ENCODE results near the gene ADAM15. TPM values are rescaled to one million over a fixed set of nuclear protein-coding genes. Genes with fewer than 3 reads are reported as not detected.

Gene ADAM15
- total and polyA plus RNA-seq, 9 donors, result 41.8 to 83.2 (median 65.0) TPM

DNA sequence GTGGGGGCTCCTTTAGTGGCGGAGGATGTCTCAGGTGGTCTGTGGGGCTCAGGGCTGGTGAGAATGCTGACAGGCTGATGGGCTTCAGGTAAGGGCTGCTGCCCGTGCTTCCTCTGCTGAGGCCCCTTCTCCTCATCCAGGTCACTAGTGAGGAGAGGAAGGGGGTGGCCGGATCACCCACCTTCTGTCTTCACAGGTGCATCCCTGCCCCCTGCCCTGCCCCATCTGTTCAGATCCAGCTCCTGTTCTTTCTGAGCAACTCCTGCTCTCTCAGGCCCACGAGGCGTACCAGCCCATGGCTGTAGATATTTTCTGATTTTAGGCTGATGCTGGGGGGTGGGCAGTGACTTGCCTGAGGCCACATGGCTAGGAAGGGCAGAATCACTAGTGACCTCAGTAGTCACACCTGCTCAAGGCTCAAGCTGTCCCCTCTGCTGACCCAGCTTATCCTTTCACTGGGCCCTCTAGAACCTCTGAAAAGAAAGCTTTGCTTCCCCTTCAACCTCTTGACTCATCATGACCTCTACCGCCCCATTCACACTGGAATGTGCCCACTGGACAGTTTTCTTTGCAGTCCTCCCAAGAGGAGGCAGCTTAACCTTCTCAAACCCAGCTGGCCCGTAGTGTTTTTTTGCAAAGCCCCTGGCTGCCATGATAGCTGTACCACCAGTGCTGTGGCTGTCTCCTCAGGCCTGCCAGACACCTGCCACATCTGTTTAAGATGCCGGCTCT lies 32.3 kb upstream of the ADAM15 start:
- WGBS (ENCODE audit: insufficient coverage), result 47% methylated on average over 3 of the region's 8 CpGs
- H3K27ac ChIP-seq (ENCODE audit: low read length), result no peak overlapping the region

DNA sequence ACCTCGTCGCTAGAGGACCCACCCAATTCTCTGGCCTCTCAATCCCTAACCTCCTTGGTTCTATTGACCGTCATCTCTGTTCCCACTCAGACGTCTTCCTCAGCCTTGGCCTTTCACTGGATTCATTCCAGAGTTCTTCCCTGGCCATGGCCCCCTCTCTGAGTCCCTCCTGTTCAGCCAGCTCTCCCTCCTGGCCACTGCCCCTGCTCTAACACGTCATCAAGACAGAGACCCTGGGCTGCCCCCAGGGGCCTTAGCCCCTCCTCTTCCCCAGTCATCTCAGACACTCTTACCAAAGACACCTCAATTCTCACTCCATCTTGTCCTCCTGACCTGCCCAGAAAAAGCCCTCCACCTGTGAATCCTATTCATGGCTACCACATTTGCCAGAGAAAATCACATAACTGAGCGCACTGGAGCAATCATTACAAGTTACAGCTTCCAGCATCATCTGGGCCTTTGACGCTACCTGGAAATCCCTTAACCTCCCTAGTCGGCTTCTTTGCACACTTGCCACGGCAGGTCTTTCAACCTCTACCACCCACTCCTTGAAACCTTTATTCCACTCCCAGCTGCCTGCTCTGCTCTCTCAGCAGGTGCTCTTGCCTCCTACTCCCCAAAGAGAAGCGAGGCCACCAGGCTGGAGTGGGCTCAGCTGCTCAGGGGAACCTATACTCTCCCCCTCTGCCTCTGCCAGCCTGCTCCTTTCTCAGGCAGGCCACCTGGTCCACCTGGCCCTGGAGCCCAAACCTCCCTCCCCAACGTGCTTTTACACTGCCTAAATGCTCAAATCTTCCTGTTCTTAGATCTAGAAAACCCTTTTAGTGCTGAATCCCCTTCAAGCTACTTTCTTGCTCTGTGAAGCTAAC lies 31.5 kb upstream of the ADAM15 start:
- WGBS (ENCODE audit: insufficient coverage), result 57% methylated on average over 11 of the region's 11 CpGs
- Histone ChIP-seq H3K9me3 (replicated peaks; ENCODE audit: control insufficient read depth, low read depth, low read length) (no peaks in the 10 kb centered on the region), H3K27ac (ENCODE audit: low read length) (no peak overlapping the region), H3K36me3 (ENCODE audit: control insufficient read depth, insufficient read depth, low read length) (peaks cover 4% of the 10 kb centered on the region), H3K4me3 (ENCODE audit: low read length) (no peak overlapping the region), H3K27me3 (ENCODE audit: control insufficient read depth, insufficient read depth, low read length) (no peaks in the 10 kb centered on the region), H3K4me1 (ENCODE audit: control insufficient read depth, insufficient read depth, low read length) (peaks cover 11% of the 10 kb centered on the region)
- DNase-seq, result no peak

More for the DNA sequence above, 32.3 kb upstream of the ADAM15 start:
- Histone ChIP-seq H3K4me1 (ENCODE audit: control insufficient read depth, insufficient read depth, low read length) (peaks cover 11% of the 10 kb centered on the region), H3K4me3 (ENCODE audit: low read length) (no peak overlapping the region), H3K9me3 (replicated peaks; ENCODE audit: control insufficient read depth, low read depth, low read length) (no peaks in the 10 kb centered on the region), H3K27me3 (ENCODE audit: control insufficient read depth, insufficient read depth, low read length) (no peaks in the 10 kb centered on the region), H3K36me3 (ENCODE audit: control insufficient read depth, insufficient read depth, low read length) (peaks cover 8% of the 10 kb centered on the region)
- DNase-seq, result no peak

GRCh38 chr1:155022136-155022926 lies 28.8 kb upstream of the ADAM15 start:
- 81% methylated on average over 5 of the region's 8 CpGs for WGBS (ENCODE audit: insufficient coverage)
- no peaks in the 10 kb centered on the region for H3K27me3 ChIP-seq (ENCODE audit: control insufficient read depth, insufficient read depth, low read length)
- no peak overlapping the region for H3K4me3 ChIP-seq (ENCODE audit: low read length)
- no peak overlapping the region for H3K27ac ChIP-seq (ENCODE audit: low read length)
- H3K36me3 ChIP-seq (ENCODE audit: control insufficient read depth, insufficient read depth, low read length), result no peaks in the 10 kb centered on the region
- H3K4me1 ChIP-seq (ENCODE audit: control insufficient read depth, insufficient read depth, low read length), result peaks cover 5% of the 10 kb centered on the region
- no peak for DNase-seq
- no peaks in the 10 kb centered on the region for H3K9me3 ChIP-seq (replicated peaks; ENCODE audit: control insufficient read depth, low read depth, low read length)

- H3K4me1 ChIP-seq (ENCODE audit: control insufficient read depth, insufficient read depth, low read length), result peaks cover 2% of the 10 kb centered on the region
- no peak for DNase-seq
- H3K4me3 ChIP-seq (ENCODE audit: low read length), result no peak overlapping the region
- H3K9me3 ChIP-seq (replicated peaks; ENCODE audit: control insufficient read depth, low read depth, low read length), result no peaks in the 10 kb centered on the region
- H3K27ac ChIP-seq (ENCODE audit: low read length), result no peak overlapping the region
- H3K36me3 ChIP-seq (ENCODE audit: control insufficient read depth, insufficient read depth, low read length), result no peaks in the 10 kb centered on the region
- 70% methylated on average over 4 of the region's 4 CpGs for WGBS (ENCODE audit: insufficient coverage)
- no peaks in the 10 kb centered on the region for H3K27me3 ChIP-seq (ENCODE audit: control insufficient read depth, insufficient read depth, low read length)
Measured at GRCh38 chr1:155022927-155023236, 28.2 kb upstream of the ADAM15 start.

- no peaks in the 10 kb centered on the region for H3K9me3 ChIP-seq (replicated peaks; ENCODE audit: control insufficient read depth, low read depth, low read length)
- WGBS (ENCODE audit: insufficient coverage), result 63% methylated on average over 4 of the region's 5 CpGs
Measured at GRCh38 chr1:155023627-155024026, 27.5 kb upstream of the ADAM15 start.

DNA sequence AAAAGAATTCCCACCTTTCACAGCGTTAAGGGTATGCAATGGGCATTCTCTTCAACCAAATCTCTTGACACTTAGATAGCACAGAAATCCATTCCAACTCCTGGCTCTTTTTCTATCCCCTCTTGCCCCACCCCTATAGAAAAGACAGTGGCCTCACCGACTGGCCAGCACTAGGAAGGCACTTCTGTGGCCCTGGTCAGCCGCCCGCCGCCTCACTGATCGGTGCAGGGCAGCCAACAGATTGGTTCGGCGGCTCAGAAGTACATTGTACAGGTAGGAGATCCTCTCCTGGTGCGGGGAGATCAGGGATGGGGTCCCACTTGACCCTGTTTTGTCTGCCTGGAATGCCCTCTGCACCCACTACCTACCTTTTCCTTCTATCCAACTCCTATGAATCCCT lies 26.8 kb upstream of the ADAM15 start:
- H3K9me3 ChIP-seq (replicated peaks; ENCODE audit: control insufficient read depth, low read depth, low read length), result no peaks in the 10 kb centered on the region
- H3K4me1 ChIP-seq (ENCODE audit: control insufficient read depth, insufficient read depth, low read length), result no peaks in the 10 kb centered on the region
- H3K4me3 ChIP-seq (ENCODE audit: low read length), result no peak overlapping the region
- H3K27me3 ChIP-seq (ENCODE audit: control insufficient read depth, insufficient read depth, low read length), result no peaks in the 10 kb centered on the region
- 87% methylated on average over 6 of the region's 9 CpGs for WGBS (ENCODE audit: insufficient coverage)
- DNase-seq, result no peak
- H3K27ac ChIP-seq (ENCODE audit: low read length), result no peak overlapping the region
- no peaks in the 10 kb centered on the region for H3K36me3 ChIP-seq (ENCODE audit: control insufficient read depth, insufficient read depth, low read length)

More at GRCh38 chr1:155023627-155024026, 27.5 kb upstream of the ADAM15 start:
- Histone ChIP-seq H3K27me3 (ENCODE audit: control insufficient read depth, insufficient read depth, low read length) (no peaks in the 10 kb centered on the region), H3K4me3 (ENCODE audit: low read length) (no peak overlapping the region), H3K36me3 (ENCODE audit: control insufficient read depth, insufficient read depth, low read length) (no peaks in the 10 kb centered on the region), H3K27ac (ENCODE audit: low read length) (no peak overlapping the region), H3K4me1 (ENCODE audit: control insufficient read depth, insufficient read depth, low read length) (no peaks in the 10 kb centered on the region)
- no peak for DNase-seq

- no peak for DNase-seq
- WGBS (ENCODE audit: insufficient coverage), result 38% methylated on average over 5 of the region's 9 CpGs
- no peaks in the 10 kb centered on the region for H3K9me3 ChIP-seq (replicated peaks; ENCODE audit: control insufficient read depth, low read depth, low read length)
Measured at GRCh38 chr1:155026154-155026553, 25.0 kb upstream of the ADAM15 start.

GRCh38 chr1:155026588-155026987 lies 24.5 kb upstream of the ADAM15 start:
- Histone ChIP-seq H3K9me3 (replicated peaks; ENCODE audit: control insufficient read depth, low read depth, low read length) (no peaks in the 10 kb centered on the region), H3K4me3 (ENCODE audit: low read length) (no peak overlapping the region), H3K27me3 (ENCODE audit: control insufficient read depth, insufficient read depth, low read length) (no peaks in the 10 kb centered on the region), H3K36me3 (ENCODE audit: control insufficient read depth, insufficient read depth, low read length) (no peaks in the 10 kb centered on the region), H3K27ac (ENCODE audit: low read length) (no peak overlapping the region), H3K4me1 (ENCODE audit: control insufficient read depth, insufficient read depth, low read length) (no peaks in the 10 kb centered on the region)
- no peak for DNase-seq
- 88% methylated on average over 6 of the region's 6 CpGs for WGBS (ENCODE audit: insufficient coverage)

More at GRCh38 chr1:155026154-155026553, 25.0 kb upstream of the ADAM15 start:
- H3K4me1 ChIP-seq (ENCODE audit: control insufficient read depth, insufficient read depth, low read length), result no peaks in the 10 kb centered on the region
- H3K27me3 ChIP-seq (ENCODE audit: control insufficient read depth, insufficient read depth, low read length), result no peaks in the 10 kb centered on the region
- H3K27ac ChIP-seq (ENCODE audit: low read length), result no peak overlapping the region
- no peak overlapping the region for H3K4me3 ChIP-seq (ENCODE audit: low read length)
- no peaks in the 10 kb centered on the region for H3K36me3 ChIP-seq (ENCODE audit: control insufficient read depth, insufficient read depth, low read length)

GRCh38 chr1:155029513-155030242 lies 21.4 kb upstream of the ADAM15 start:
- no peak overlapping the region for H3K27ac ChIP-seq (ENCODE audit: low read length)
- no peaks in the 10 kb centered on the region for H3K4me1 ChIP-seq (ENCODE audit: control insufficient read depth, insufficient read depth, low read length)
- 72% methylated on average over 12 of the region's 16 CpGs for WGBS (ENCODE audit: insufficient coverage)
- no peaks in the 10 kb centered on the region for H3K9me3 ChIP-seq (replicated peaks; ENCODE audit: control insufficient read depth, low read depth, low read length)
- H3K27me3 ChIP-seq (ENCODE audit: control insufficient read depth, insufficient read depth, low read length), result peaks cover 2% of the 10 kb centered on the region
- no peak for DNase-seq
- no peak overlapping the region for H3K4me3 ChIP-seq (ENCODE audit: low read length)
- H3K36me3 ChIP-seq (ENCODE audit: control insufficient read depth, insufficient read depth, low read length), result no peaks in the 10 kb centered on the region

Measured in muscle of leg (tissue), 11 donors.